Neutrophil (primary cell): Measurements from ENCODE around the gene ENOX1.

Experiments used
- H3K27ac ChIP-seq: fragments of 200-600 bp; sonication (generic); 2 replicates; pipeline ENCODE4 v1.5.1; 2016; ENCODE audit warnings: mild to moderate bottlenecking, moderate library complexity
- H3K27me3 ChIP-seq: fragments of 200-600 bp; sonication (generic); 2 replicates; pipeline ENCODE4 v1.6.0; 2016; ENCODE audit warnings: mild to moderate bottlenecking
- H3K36me3 ChIP-seq: fragments of 200-600 bp; sonication (generic); 2 replicates; pipeline ENCODE4 v1.5.1; 2017
- H3K4me1 ChIP-seq, 2 experiments: fragments of 200-600 bp in 1 of 2; sonication (generic) in 1 of 2; 1 replicate in 1 of 2; 2 replicates in 1 of 2; pipeline versions ENCODE4 v1.5.1 to v1.6.1; 2013 to 2016; ENCODE audit warnings: low read depth in 1 of 2, low read length in 1 of 2, mild to moderate bottlenecking in 1 of 2, moderate library complexity in 1 of 2; ENCODE audit not compliant: control insufficient read depth in 1 of 2, insufficient read depth in 1 of 2
- H3K4me3 ChIP-seq, 2 experiments: fragments of 200-600 bp in 1 of 2; sonication (generic) in 1 of 2; 1 replicate in 1 of 2; 2 replicates in 1 of 2; pipeline ENCODE4 v1.5.1; 2013 to 2016; ENCODE audit warnings: low read depth in 1 of 2, low read length in 1 of 2, mild to moderate bottlenecking in 1 of 2, moderate library complexity in 1 of 2
- H3K9me3 ChIP-seq: fragments of 200-600 bp; sonication (generic); 2 replicates; pipeline ENCODE4 v1.5.1; 2016
- TF ChIP-seq, protein P1 (sequence below): fragments of 200-600 bp; sonication (generic); IDR thresholded peaks from 2 replicates; pipeline ENCODE4 v1.5.1; 2016; ENCODE audit warnings: antibody characterized with exemption

The ENOX1 gene

DNA sequence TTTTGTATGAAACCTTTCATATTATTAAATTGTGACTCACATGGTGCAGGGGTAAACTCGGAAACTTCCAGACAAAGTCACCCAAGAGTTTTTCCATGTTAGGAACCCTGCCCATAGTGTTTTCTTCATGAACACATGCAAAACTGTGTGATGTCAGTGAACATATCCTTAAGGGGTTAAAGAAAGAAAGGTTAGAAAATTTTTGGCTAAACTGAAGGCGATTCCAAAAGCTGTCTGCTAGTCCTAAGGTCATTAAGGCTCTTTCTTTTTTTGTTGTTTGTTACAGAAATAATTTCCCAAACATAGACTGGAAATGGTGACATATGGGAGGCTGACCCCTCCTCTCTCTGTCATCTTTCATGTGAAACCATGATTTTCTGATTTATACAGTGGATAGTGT, 491.5 kb downstream of the ENOX1 start:
- H3K27me3 ChIP-seq: peaks cover 10% of the 10 kb centered on the region
- no peak overlapping the region for H3K27ac ChIP-seq
- H3K36me3 ChIP-seq: no peaks in the 10 kb centered on the region
- TF ChIP-seq, protein P1, sequence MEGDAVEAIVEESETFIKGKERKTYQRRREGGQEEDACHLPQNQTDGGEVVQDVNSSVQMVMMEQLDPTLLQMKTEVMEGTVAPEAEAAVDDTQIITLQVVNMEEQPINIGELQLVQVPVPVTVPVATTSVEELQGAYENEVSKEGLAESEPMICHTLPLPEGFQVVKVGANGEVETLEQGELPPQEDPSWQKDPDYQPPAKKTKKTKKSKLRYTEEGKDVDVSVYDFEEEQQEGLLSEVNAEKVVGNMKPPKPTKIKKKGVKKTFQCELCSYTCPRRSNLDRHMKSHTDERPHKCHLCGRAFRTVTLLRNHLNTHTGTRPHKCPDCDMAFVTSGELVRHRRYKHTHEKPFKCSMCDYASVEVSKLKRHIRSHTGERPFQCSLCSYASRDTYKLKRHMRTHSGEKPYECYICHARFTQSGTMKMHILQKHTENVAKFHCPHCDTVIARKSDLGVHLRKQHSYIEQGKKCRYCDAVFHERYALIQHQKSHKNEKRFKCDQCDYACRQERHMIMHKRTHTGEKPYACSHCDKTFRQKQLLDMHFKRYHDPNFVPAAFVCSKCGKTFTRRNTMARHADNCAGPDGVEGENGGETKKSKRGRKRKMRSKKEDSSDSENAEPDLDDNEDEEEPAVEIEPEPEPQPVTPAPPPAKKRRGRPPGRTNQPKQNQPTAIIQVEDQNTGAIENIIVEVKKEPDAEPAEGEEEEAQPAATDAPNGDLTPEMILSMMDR: no peak
- H3K4me3 ChIP-seq: no peak overlapping the region
- H3K4me1 ChIP-seq: no peaks in the 10 kb centered on the region
- H3K9me3 ChIP-seq: no peaks in the 10 kb centered on the region

DNA sequence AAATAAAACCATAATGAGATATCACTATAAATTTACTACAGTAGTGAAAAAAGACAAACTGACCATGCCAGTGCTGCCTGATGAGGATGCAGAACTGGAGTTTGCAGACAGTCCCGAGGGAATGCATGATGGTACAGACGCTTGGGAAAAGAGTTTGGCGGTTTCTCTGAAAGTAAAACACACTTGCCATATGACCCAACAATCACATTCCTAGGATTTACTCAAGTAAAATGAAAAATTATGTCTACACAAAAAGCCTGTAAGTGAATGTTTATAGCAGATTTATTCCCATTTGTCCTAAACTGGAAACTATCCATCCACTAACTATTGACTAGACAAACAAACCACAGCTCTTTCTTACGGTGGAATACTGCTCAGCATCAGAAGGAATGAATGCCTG, 492.4 kb downstream of the ENOX1 start:
- Histone ChIP-seq H3K9me3 (no peaks in the 10 kb centered on the region), H3K36me3 (no peaks in the 10 kb centered on the region)
- TF ChIP-seq, protein P1: no peak

DNA sequence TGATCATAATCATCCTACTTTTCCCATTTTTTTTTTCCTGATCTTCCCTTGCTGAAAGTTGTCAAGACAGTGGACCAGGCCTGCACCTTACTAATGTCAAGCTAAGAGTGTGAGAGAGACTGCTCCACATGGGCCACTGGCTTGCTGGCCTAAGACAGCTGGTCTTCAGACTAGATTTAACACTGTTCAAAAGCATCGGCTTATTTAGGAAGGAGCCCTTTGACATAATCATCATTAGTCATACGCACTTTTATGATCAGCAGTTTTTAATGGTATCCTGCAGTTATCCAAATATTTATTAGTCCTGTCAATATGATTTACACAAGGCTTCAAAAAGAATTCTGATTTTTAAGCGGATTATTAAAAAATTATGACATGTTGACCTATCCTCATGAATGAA, 492.8 kb downstream of the ENOX1 start:
- H3K9me3 ChIP-seq: no peaks in the 10 kb centered on the region
- no peaks in the 10 kb centered on the region for H3K36me3 ChIP-seq
- H3K27me3 ChIP-seq: no peaks in the 10 kb centered on the region
- TF ChIP-seq, protein P1: no peak
- no peak overlapping the region for H3K27ac ChIP-seq
- no peak overlapping the region for H3K4me3 ChIP-seq
- H3K4me1 ChIP-seq: no peaks in the 10 kb centered on the region

More for the DNA sequence above, 492.4 kb downstream of the ENOX1 start:
- Histone ChIP-seq H3K27me3 (peaks cover 2% of the 10 kb centered on the region), H3K4me1 (no peaks in the 10 kb centered on the region), H3K4me3 (no peak overlapping the region), H3K27ac (no peak overlapping the region)

DNA sequence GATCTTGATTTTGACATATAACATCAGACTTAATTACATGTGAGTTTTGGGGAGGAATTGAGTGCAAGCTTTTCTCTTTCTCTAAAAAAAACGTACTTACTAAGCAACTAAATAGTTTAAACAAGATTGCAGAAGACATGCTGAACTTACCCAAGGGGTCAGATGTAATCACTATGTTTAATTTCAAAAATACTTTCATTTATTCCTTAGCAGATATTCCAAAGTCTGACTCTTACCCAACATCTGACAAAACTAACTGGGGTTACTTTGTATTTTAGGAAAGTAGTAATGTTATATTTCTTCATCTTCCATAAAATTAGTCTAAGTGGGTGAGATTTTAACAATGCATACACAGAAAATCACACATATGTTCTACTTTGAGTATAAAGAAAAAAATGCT, 493.2 kb downstream of the ENOX1 start:
- H3K36me3 ChIP-seq: no peaks in the 10 kb centered on the region
- H3K9me3 ChIP-seq: no peaks in the 10 kb centered on the region

DNA sequence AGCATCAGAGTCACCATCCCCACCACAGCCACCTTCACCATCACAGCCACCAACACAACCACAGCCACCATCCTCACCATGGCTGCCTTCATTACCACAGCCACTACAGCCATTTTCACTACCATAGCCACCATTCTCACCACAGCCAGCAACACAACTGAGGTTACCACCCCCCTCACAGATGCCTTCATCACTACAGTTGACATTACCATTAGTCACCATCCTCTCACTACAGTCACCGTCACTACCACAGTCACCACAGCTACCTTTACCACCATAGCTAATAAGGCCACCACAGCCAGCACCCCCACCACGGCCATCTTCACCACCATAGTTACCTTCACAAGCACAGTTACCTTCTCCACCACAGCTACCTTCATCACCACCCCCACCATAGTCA, 493.8 kb downstream of the ENOX1 start:
- no peak overlapping the region for H3K4me3 ChIP-seq
- TF ChIP-seq, protein P1: no peak
- no peaks in the 10 kb centered on the region for H3K27me3 ChIP-seq
- no peaks in the 10 kb centered on the region for H3K36me3 ChIP-seq
- no peak overlapping the region for H3K27ac ChIP-seq
- no peaks in the 10 kb centered on the region for H3K9me3 ChIP-seq
- H3K4me1 ChIP-seq: no peaks in the 10 kb centered on the region

More for the DNA sequence above, 493.2 kb downstream of the ENOX1 start:
- no peak overlapping the region for H3K27ac ChIP-seq
- TF ChIP-seq, protein P1: no peak
- H3K4me3 ChIP-seq: no peak overlapping the region
- no peaks in the 10 kb centered on the region for H3K27me3 ChIP-seq
- H3K4me1 ChIP-seq: no peaks in the 10 kb centered on the region
